ENCODE data around the gene AWAT1.
"Not testable (repeated sequence)": the region's sequence is repeated elsewhere in the genome, so short reads cannot be mapped to it uniquely, and the experiment has no call there.

Gene AWAT1

GRCh38 chrX:70260104-70260503, 25.6 kb downstream of the AWAT1 start, which contains the start of gene P2RY4:
P2RY4 (minus strand) TSS chrX:70260204; CDS start chrX:70259624, 580 bp downstream.
- no peak for DNase-seq (ENCODE audit: low spot score)
- no peak for TF ChIP-seq CTCF (IDR thresholded peaks at IDR 0.05)
- no peak within 1 kb of the TSS for H3K4me3 ChIP-seq
- no peak within 1 kb of the TSS for H3K27ac ChIP-seq

- Histone ChIP-seq H3K27ac (no peak overlapping the region), H3K4me3 (no peak overlapping the region)
- no peak for DNase-seq (ENCODE audit: low spot score)
- TF ChIP-seq CTCF (IDR thresholded peaks at IDR 0.05), result no peak
These were observed 28.6 kb downstream of the AWAT1 start for GRCh38 chrX:70262952-70263567.

GRCh38 chrX:70264784-70265183, 30.3 kb downstream of the AWAT1 start:
- no peak for TF ChIP-seq CTCF (IDR thresholded peaks at IDR 0.05)
- no peak for DNase-seq (ENCODE audit: low spot score)
- Histone ChIP-seq H3K27ac (no peak overlapping the region), H3K4me3 (no peak overlapping the region)

- no peak for TF ChIP-seq CTCF (IDR thresholded peaks at IDR 0.05)
- no peak for DNase-seq (ENCODE audit: low spot score)
- H3K4me3 ChIP-seq, result no peak within 1 kb of the TSS
- H3K27ac ChIP-seq, result no peak within 1 kb of the TSS
These were observed 33.6 kb downstream of the AWAT1 start, which contains the start of gene ARR3 for GRCh38 chrX:70268034-70268433. ARR3 (plus strand) TSS chrX:70268334; CDS start chrX:70269386, 1,052 bp downstream.

GRCh38 chrX:70274029-70274428, 39.6 kb downstream of the AWAT1 start:
- H3K27ac ChIP-seq; DNase-seq (ENCODE audit: low spot score); H3K4me3 ChIP-seq: not testable (repeated sequence)

GRCh38 chrX:70279081-70279480, 44.6 kb downstream of the AWAT1 start:
- TF ChIP-seq CTCF (IDR thresholded peaks at IDR 0.05), result no peak
- Histone ChIP-seq H3K27ac (no peak overlapping the region), H3K4me3 (no peak overlapping the region)
- no peak for DNase-seq (ENCODE audit: low spot score)

- no peak for DNase-seq (ENCODE audit: low spot score)
- no peak overlapping the region for H3K27ac ChIP-seq
- TF ChIP-seq CTCF (IDR thresholded peaks at IDR 0.05), result no peak
- no peak overlapping the region for H3K4me3 ChIP-seq
These were observed 46.1 kb downstream of the AWAT1 start for GRCh38 chrX:70280573-70280972.

Data from coronary artery (tissue), 2 donors.